Measurements from ENCODE around the gene CNTNAP1.
A peak's percentile ranks its signal among the peaks of the same experiment; 100 is the strongest.
"Not testable (repeated sequence)": the region's sequence is repeated elsewhere in the genome, so short reads cannot be mapped to it uniquely, and the experiment has no call there.

Gene CNTNAP1

GRCh38 chr17:42681976-42682721 is at the start of gene CNTNAP1:
CNTNAP1 (plus strand) TSS chr17:42682531; CDS start chr17:42682830, 299 bp downstream.
- peak; percentile 70 for DNase-seq

GRCh38 chr17:42632949-42633444 is 49.3 kb upstream of the CNTNAP1 start:
- no peak for DNase-seq

GRCh38 chr17:42639525-42640113 is 42.7 kb upstream of the CNTNAP1 start:
- no peak for DNase-seq

- no peak for DNase-seq
Measured at GRCh38 chr17:42640121-42640520, 42.2 kb upstream of the CNTNAP1 start.

- DNase-seq = no peak
Measured at GRCh38 chr17:42642336-42642735, 40.0 kb upstream of the CNTNAP1 start.

- DNase-seq = no peak
Measured at GRCh38 chr17:42647778-42648177, 34.6 kb upstream of the CNTNAP1 start.

GRCh38 chr17:42651392-42651791 is 30.9 kb upstream of the CNTNAP1 start:
- DNase-seq = no peak

- peak; percentile 38 for DNase-seq
Measured at GRCh38 chr17:42653179-42654124, 28.9 kb upstream of the CNTNAP1 start.

GRCh38 chr17:42655528-42655927 is 26.8 kb upstream of the CNTNAP1 start:
- no peak for DNase-seq

GRCh38 chr17:42657824-42658588 is 24.3 kb upstream of the CNTNAP1 start:
- DNase-seq = no peak

GRCh38 chr17:42659079-42659931 is 23.0 kb upstream of the CNTNAP1 start, which contains the start of gene TUBG2:
TUBG2 (plus strand) TSS chr17:42659284; CDS start chr17:42659504, 220 bp downstream.
- peak; percentile 72 for DNase-seq

GRCh38 chr17:42659932-42660274 is 22.4 kb upstream of the CNTNAP1 start:
- not testable (repeated sequence) for DNase-seq

- no peak for DNase-seq
Measured at GRCh38 chr17:42660692-42661345, 21.5 kb upstream of the CNTNAP1 start.

GRCh38 chr17:42665581-42666001 is 16.7 kb upstream of the CNTNAP1 start:
- no peak for DNase-seq

GRCh38 chr17:42666126-42666525 is 16.2 kb upstream of the CNTNAP1 start:
- DNase-seq = not testable (repeated sequence)

GRCh38 chr17:42667088-42667951 is 15.0 kb upstream of the CNTNAP1 start:
- peak; percentile 86 for DNase-seq

- DNase-seq = no peak
Measured at GRCh38 chr17:42669705-42669976, 12.7 kb upstream of the CNTNAP1 start.

GRCh38 chr17:42669977-42670788 is 12.1 kb upstream of the CNTNAP1 start:
- no peak for DNase-seq

All from amniotic stem cell (primary cell).